Gastrocnemius medialis (tissue), 4 donors: ENCODE data around the gene ASB16. TPM values are rescaled to one million over a fixed set of nuclear protein-coding genes. Genes with fewer than 3 reads are reported as not detected.
A peak's percentile ranks its signal among the peaks of the same experiment; 100 is the strongest.

Experiments
- ATAC-seq, 2 donors: fragments of 150-250 bp; one replicate each; pipeline ENCODE4 v1.9.1; 2016
- DNase-seq, 2 donors: peaks; one replicate each; pipeline ENCODE4 v3.0.0-alpha.2; 2019
- H3K27ac ChIP-seq, 4 donors: fragments of 200-600 bp; sonication (generic); 1 replicate in 1 of 4; 2 replicates in 3 of 4; pipeline ENCODE4 v1.5.1; 2016 to 2018; ENCODE audit warnings: mild to moderate bottlenecking in 2 of 4, moderate library complexity in 1 of 4
- H3K27me3 ChIP-seq, 3 donors: fragments of 200-600 bp; sonication (generic) in 2 of 3; 1 replicate in 1 of 3; 2 replicates in 2 of 3; pipeline versions ENCODE4 v1.5.1 to v1.6.0; 2016 to 2019; ENCODE audit warnings: mild to moderate bottlenecking in 1 of 3, moderate library complexity in 1 of 3
- H3K36me3 ChIP-seq, 2 donors: fragments of 200-600 bp; sonication (generic) in 1 of 2; one replicate each; pipeline ENCODE4 v1.5.1; 2017 to 2018
- H3K4me1 ChIP-seq, 2 donors: fragments of 200-600 bp; sonication (generic) in 1 of 2; one replicate each; pipeline ENCODE4 v1.5.1; 2016 to 2017; ENCODE audit warnings: mild to moderate bottlenecking in 2 of 2
- H3K4me3 ChIP-seq, 4 donors: fragments of 200-600 bp; sonication (generic) in 3 of 4; 1 replicate in 1 of 4; 2 replicates in 3 of 4; pipeline ENCODE4 v1.5.1; 2016 to 2019; ENCODE audit warnings: mild to moderate bottlenecking in 2 of 4
- H3K9me3 ChIP-seq, 3 donors: fragments of 200-600 bp; sonication (generic) in 2 of 3; 1 replicate in 1 of 3; 2 replicates in 2 of 3; pipeline ENCODE4 v1.5.1; 2016 to 2019
- CTCF ChIP-seq, 5 experiments: fragments of 450-650 bp in 3 of 5; fragments of 200-600 bp in 2 of 5; sonication (generic) in 2 of 5; IDR thresholded peaks in 4 of 5; conservative IDR thresholded peaks in 1 of 5; 1 replicate in 4 of 5; 2 replicates in 1 of 5; pipeline ENCODE4 v1.5.1; 2016 to 2019; ENCODE audit warnings: antibody characterized with exemption in 5 of 5, mild to moderate bottlenecking in 3 of 5, moderate library complexity in 3 of 5
- POLR2A ChIP-seq, 2 donors: fragments of 450-650 bp; IDR thresholded peaks; one replicate each; pipeline ENCODE4 v1.6.1; 2017; ENCODE audit warnings: antibody characterized with exemption in 2 of 2, mild to moderate bottlenecking in 2 of 2, moderate library complexity in 2 of 2
- in situ Hi-C, 4 donors: fragments of 200-750 bp; cut with MboI; loops; one replicate each; pipeline versions ENCODE4 v1.15.0 to v1.8.0; 2017; ENCODE audit warnings: low sequenced_read_pairs in 4 of 4
- intact Hi-C: fragments of 100-400 bp; cut with DNase I; formaldehyde crosslinking; loops from one replicate; pipeline ENCODE4 v1.15.1; 2023; ENCODE audit warnings: low total_unique reads
- total RNA-seq, 4 donors: library from RNA; depleted of rRNA; stranded (reverse); fragments of >200 nt; gene quantifications; one replicate each; pipeline versions ENCODE4 v1.1.0 to v1.2.3, GENCODE V29; 2016

ASB16 gene
- total RNA-seq, 4 donors from 2014 or later: 13.2 to 134 (median 34.2) TPM

- Histone ChIP-seq H3K4me3 (peak overlapping the region; percentile 81 to 97 (median 89)), H3K27ac (peak overlapping the region; percentile 93 to 99 (median 96)), H3K4me1 (peaks cover 48 to 54% of the 10 kb centered on the region in 2 donors), H3K9me3 (no peaks in the 10 kb centered on the region), H3K36me3 (no peaks in the 10 kb centered on the region), H3K27me3 (no peaks in the 10 kb centered on the region)
- ATAC-seq (peak; percentile 5 to 10), DNase-seq (no peak)
- intact Hi-C loops (loop anchor here (1.0 to 5.0 kb wide), 2 partner anchors 53 to 204 kb away; partner anchors contain the start of gene G6PC3), in situ Hi-C loops (loop anchor here in 2 of 4 donors (5.0 to 10.0 kb wide), 2 partner anchors 56 to 58 kb away; partner anchors contain the start of gene LSM12 (in 2 of the 2))
- TF ChIP-seq POLR2A (IDR thresholded peaks at IDR 0.05): no peak
- TF ChIP-seq CTCF (IDR thresholded peaks at IDR 0.05 in 4 of 5, conservative IDR thresholded peaks at IDR 0.05 in 1 of 5): no peak
These were observed 47.6 kb upstream of the ASB16 start for GRCh38 chr17:44122816-44123355.

GRCh38 chr17:44123356-44124117 is 47.0 kb upstream of the ASB16 start, which contains the start of gene HDAC5:
TSS of gene HDAC5 (minus strand) at chr17:44123641. CDS start at chr17:44117515, 6,126 bp downstream.
- TF ChIP-seq POLR2A (IDR thresholded peaks at IDR 0.05) (peak; percentile 92 to 97), CTCF (IDR thresholded peaks at IDR 0.05 in 4 of 5, conservative IDR thresholded peaks at IDR 0.05 in 1 of 5) (peak; percentile 59 to 78 (median 75))
- intact Hi-C loops: loop anchor here (1.0 to 5.0 kb wide), 2 partner anchors 53 to 204 kb away; partner anchors contain the start of gene G6PC3

GRCh38 chr17:44124118-44124438 is 46.4 kb upstream of the ASB16 start:
- in situ Hi-C loops (loop anchor here in 2 of 4 donors (5.0 to 10.0 kb wide), 2 partner anchors 57 to 59 kb away; partner anchors contain the start of gene LSM12 (in 2 of the 2)), intact Hi-C loops (loop anchor here (5.0 kb wide), 1 partner anchor 203 kb away; no protein-coding TSS in a partner anchor)
- Histone ChIP-seq H3K4me3 (peak overlapping the region; percentile 81 to 97 (median 85)), H3K27ac (peak overlapping the region; percentile 93 to 99 (median 96)), H3K9me3 (no peaks in the 10 kb centered on the region), H3K36me3 (no peaks in the 10 kb centered on the region), H3K27me3 (no peaks in the 10 kb centered on the region), H3K4me1 (peaks cover 37 to 43% of the 10 kb centered on the region in 2 donors)
- DNase-seq (no peak), ATAC-seq (peak in 1 of 2 donors; percentile 47)
- no peak for TF ChIP-seq CTCF (IDR thresholded peaks at IDR 0.05 in 4 of 5, conservative IDR thresholded peaks at IDR 0.05 in 1 of 5)
- no peak for TF ChIP-seq POLR2A (IDR thresholded peaks at IDR 0.05)

More at GRCh38 chr17:44123356-44124117, 47.0 kb upstream of the ASB16 start, which contains the start of gene HDAC5:
- in situ Hi-C loops: loop anchor here in 2 of 4 donors (5.0 to 10.0 kb wide), 2 partner anchors 56 to 59 kb away; partner anchors contain the start of gene LSM12 (in 2 of the 2)
- H3K27ac ChIP-seq: peak within 1 kb of the TSS; percentile 93 to 99 (median 96)
- H3K9me3 ChIP-seq: no peaks in the 10 kb centered on the region
- peak; percentile 93 to 94 for ATAC-seq
- no peaks in the 10 kb centered on the region for H3K36me3 ChIP-seq
- H3K4me1 ChIP-seq: peaks cover 42 to 48% of the 10 kb centered on the region in 2 donors
- DNase-seq: peak; percentile 94 to 96
- peak within 1 kb of the TSS; percentile 81 to 97 (median 89) for H3K4me3 ChIP-seq
- no peaks in the 10 kb centered on the region for H3K27me3 ChIP-seq

GRCh38 chr17:44128383-44128782 is 42.1 kb upstream of the ASB16 start:
- H3K27ac ChIP-seq: no peak overlapping the region
- no peaks in the 10 kb centered on the region for H3K36me3 ChIP-seq
- TF ChIP-seq POLR2A (IDR thresholded peaks at IDR 0.05): no peak
- TF ChIP-seq CTCF (IDR thresholded peaks at IDR 0.05 in 4 of 5, conservative IDR thresholded peaks at IDR 0.05 in 1 of 5): no peak
- H3K27me3 ChIP-seq: no peaks in the 10 kb centered on the region
- H3K4me3 ChIP-seq: no peak overlapping the region
- no peaks in the 10 kb centered on the region for H3K9me3 ChIP-seq
- DNase-seq (no peak), ATAC-seq (no peak)
- peaks cover 0 to 6% of the 10 kb centered on the region in 2 donors for H3K4me1 ChIP-seq
- intact Hi-C loops: no loop called here
- in situ Hi-C loops: loop anchor here in 1 of 4 donors (10.0 kb wide), 1 partner anchor 64 kb away; the partner anchor contains the start of gene LSM12
